Mucosa of descending colon (tissue), 3 donors: ENCODE results near the gene TRUB2. TPM values are rescaled to one million over a fixed set of nuclear protein-coding genes. Genes with fewer than 3 reads are reported as not detected.

Experiments
- ATAC-seq: fragments of 200-7000 bp; cut with Tn5 transposase; one replicate; pipeline ENCODE4 v1.9.1; 2020; ENCODE audit warnings: mild to moderate bottlenecking, moderate library complexity
- DNase-seq, 3 donors: peaks; one replicate each; pipeline ENCODE4 v3.0.0-alpha.2; 2020
- H3K36me3 ChIP-seq: fragments of 200-600 bp; one replicate; pipeline ENCODE4 v1.8.0; 2021; ENCODE audit warnings: low read depth, mild to moderate bottlenecking
- H3K4me1 ChIP-seq: fragments of 200-600 bp; one replicate; pipeline ENCODE4 v1.8.0; 2021; ENCODE audit warnings: low read depth, mild to moderate bottlenecking
- H3K4me3 ChIP-seq: fragments of 200-600 bp; one replicate; pipeline ENCODE4 v1.8.0; 2021; ENCODE audit warnings: mild to moderate bottlenecking
- H3K9me3 ChIP-seq: fragments of 200-600 bp; one replicate; pipeline ENCODE4 v1.8.0; 2021; ENCODE audit warnings: mild to moderate bottlenecking
- intact Hi-C, 2 donors: fragments of 100-400 bp; cut with DNase I in 1 of 2; cut with micrococcal nuclease in 1 of 2; formaldehyde crosslinking; loops; one replicate each; pipeline versions ENCODE4 v1.11.0 to v1.11.1; 2022; cut with DNase I, micrococcal nuclease
- total RNA-seq, 3 donors: library from RNA; stranded (reverse); fragmentation: NEBNext Ultra II Directional in 2 of 3; extraction: Animal tissue kit (Norgen Biotek cat#: 25700) in 2 of 3; gene quantifications; one replicate each; pipeline versions ENCODE4 v1.2.1 to v1.2.4, GENCODE V29; 2021 to 2023
- TF ChIP-seq, protein P1 (sequence below): fragments of 200-600 bp; IDR thresholded peaks from one replicate; pipeline ENCODE4 v1.8.0; 2022; ENCODE audit warnings: antibody characterized with exemption, mild to moderate bottlenecking
- donor health status: DM: no; HTN: no; CAD: no; lungs with moderate emphysema.
- donor health status: DM: no; HTN: no; CAD: no.
- donor health status: DM: no; HTN: yes; CAD: no.

The TRUB2 gene
- total RNA-seq, 3 donors from 2014 or later, result 18.8 to 27.5 (median 24.3) TPM

DNA sequence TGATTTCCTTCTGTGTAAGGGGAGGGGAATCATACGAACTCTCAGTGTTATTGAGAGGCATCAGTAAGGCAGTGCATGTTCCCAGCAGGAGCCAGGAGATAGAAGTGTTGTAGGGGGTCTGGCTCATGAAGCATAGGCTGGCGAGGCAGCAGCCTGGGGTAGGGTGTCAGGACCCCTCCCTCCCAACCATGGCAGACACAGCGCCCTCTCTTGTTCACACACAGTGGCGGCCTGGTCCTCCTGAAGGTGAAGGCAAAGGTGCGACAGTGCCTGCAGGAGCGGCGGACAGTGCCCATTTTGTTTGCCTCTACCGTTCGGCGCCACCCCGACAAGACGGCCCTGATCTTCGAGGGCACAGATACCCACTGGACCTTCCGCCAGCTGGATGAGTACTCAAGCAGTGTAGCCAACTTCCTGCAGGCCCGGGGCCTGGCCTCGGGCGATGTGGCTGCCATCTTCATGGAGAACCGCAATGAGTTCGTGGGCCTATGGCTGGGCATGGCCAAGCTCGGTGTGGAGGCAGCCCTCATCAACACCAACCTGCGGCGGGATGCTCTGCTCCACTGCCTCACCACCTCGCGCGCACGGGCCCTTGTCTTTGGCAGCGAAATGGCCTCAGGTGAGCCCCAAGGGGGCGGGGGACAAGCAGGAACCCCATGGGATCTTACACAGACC is 22.8 kb upstream of the TRUB2 start:
- no peak overlapping the region for H3K4me3 ChIP-seq
- H3K9me3 ChIP-seq, result no peaks in the 10 kb centered on the region
- intact Hi-C loops, result no loop called here
- no peaks in the 10 kb centered on the region for H3K4me1 ChIP-seq
- TF ChIP-seq, protein P1, sequence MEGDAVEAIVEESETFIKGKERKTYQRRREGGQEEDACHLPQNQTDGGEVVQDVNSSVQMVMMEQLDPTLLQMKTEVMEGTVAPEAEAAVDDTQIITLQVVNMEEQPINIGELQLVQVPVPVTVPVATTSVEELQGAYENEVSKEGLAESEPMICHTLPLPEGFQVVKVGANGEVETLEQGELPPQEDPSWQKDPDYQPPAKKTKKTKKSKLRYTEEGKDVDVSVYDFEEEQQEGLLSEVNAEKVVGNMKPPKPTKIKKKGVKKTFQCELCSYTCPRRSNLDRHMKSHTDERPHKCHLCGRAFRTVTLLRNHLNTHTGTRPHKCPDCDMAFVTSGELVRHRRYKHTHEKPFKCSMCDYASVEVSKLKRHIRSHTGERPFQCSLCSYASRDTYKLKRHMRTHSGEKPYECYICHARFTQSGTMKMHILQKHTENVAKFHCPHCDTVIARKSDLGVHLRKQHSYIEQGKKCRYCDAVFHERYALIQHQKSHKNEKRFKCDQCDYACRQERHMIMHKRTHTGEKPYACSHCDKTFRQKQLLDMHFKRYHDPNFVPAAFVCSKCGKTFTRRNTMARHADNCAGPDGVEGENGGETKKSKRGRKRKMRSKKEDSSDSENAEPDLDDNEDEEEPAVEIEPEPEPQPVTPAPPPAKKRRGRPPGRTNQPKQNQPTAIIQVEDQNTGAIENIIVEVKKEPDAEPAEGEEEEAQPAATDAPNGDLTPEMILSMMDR, result no peak
- H3K36me3 ChIP-seq, result peaks cover 5% of the 10 kb centered on the region
- ATAC-seq (no peak), DNase-seq (no peak)

DNA sequence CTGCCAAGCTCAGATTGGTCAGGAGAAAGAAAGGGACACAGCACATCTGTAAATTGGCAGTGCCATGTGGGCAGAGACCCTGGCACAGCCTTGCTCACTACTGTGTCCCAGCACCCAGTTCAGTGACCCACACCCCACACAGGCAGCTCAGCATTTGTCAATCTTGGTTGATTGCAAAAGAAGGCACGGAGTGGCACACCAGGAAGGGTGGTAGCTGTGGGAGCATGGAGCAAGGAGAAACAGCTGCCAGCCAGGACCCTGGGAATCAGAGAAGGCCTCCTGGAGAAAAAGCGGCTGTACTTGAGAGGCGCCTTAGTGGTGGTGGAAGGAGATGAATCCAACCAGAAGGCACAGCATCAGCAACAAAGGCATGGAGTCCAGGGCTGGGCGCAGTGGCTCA is 21.6 kb upstream of the TRUB2 start:
- DNase-seq, result no peak
- ATAC-seq, result no peak
- H3K9me3 ChIP-seq, result no peaks in the 10 kb centered on the region
- intact Hi-C loops, result no loop called here
- H3K4me1 ChIP-seq, result no peaks in the 10 kb centered on the region
- no peak overlapping the region for H3K4me3 ChIP-seq
- peaks cover 5% of the 10 kb centered on the region for H3K36me3 ChIP-seq
- TF ChIP-seq, protein P1, result no peak

DNA sequence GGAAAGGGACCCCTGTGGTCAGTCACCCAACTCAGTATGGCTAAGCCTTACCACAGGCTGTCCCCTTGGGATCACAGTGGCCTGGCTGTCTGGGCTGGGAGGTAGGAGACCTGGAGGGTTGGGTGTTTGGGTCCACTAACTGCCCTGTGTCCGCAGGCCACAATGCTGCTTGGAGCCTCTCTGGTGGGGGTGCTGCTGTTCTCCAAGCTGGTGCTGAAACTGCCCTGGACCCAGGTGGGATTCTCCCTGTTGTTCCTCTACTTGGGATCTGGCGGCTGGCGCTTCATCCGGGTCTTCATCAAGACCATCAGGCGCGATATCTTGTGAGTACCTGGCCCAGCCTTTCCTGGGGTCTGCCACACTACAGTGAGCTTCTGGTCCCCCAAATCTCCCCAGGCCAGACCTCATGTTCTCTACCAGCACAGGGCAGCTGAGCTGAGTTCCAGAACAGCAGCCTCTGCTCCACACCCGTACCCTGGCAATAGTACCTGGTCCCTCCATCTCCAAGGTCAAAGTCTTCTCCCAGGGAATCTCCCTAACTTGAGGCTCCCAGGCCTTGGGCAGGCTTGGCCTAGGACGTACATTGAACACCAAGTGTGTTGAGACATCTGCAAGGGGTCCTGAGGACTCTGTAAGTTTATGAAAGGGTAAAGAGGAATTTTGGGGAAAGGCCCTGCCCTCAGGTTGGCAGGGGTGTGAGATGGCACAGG is 20.9 kb upstream of the TRUB2 start:
- no peak overlapping the region for H3K4me3 ChIP-seq
- no peaks in the 10 kb centered on the region for H3K9me3 ChIP-seq
- intact Hi-C loops, result no loop called here
- no peaks in the 10 kb centered on the region for H3K4me1 ChIP-seq
- peaks cover 5% of the 10 kb centered on the region for H3K36me3 ChIP-seq
- ATAC-seq (no peak), DNase-seq (no peak)
- TF ChIP-seq, protein P1, result no peak

DNA sequence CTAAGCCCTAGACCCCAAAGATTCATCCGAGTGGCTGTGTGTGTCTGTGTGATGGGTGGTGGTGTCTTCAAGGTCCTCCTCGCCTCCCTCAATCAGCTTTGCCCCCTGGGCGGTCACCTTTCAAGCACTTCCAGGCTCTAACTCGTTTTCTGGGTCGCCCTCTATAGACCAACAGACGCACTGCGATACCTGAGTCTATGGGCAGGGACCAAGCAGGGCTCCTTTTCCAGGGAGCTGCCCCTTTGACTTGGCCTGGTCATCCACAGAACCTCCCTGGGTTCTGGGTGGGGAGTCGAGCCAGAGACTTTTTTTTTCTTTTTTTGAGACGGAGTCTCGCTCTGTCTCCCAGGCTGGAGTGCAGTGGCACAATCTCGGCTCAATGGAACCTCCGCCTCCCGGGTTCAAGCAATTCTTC is 19.2 kb upstream of the TRUB2 start:
- DNase-seq (peak in 2 of 3 donors; percentile 80 to 87), ATAC-seq (peak; percentile 69)
- Histone ChIP-seq H3K36me3 (no peaks in the 10 kb centered on the region), H3K9me3 (no peaks in the 10 kb centered on the region), H3K4me1 (no peaks in the 10 kb centered on the region), H3K4me3 (no peak overlapping the region)
- TF ChIP-seq, protein P1, result peak; percentile 51
- intact Hi-C loops, result no loop called here

DNA sequence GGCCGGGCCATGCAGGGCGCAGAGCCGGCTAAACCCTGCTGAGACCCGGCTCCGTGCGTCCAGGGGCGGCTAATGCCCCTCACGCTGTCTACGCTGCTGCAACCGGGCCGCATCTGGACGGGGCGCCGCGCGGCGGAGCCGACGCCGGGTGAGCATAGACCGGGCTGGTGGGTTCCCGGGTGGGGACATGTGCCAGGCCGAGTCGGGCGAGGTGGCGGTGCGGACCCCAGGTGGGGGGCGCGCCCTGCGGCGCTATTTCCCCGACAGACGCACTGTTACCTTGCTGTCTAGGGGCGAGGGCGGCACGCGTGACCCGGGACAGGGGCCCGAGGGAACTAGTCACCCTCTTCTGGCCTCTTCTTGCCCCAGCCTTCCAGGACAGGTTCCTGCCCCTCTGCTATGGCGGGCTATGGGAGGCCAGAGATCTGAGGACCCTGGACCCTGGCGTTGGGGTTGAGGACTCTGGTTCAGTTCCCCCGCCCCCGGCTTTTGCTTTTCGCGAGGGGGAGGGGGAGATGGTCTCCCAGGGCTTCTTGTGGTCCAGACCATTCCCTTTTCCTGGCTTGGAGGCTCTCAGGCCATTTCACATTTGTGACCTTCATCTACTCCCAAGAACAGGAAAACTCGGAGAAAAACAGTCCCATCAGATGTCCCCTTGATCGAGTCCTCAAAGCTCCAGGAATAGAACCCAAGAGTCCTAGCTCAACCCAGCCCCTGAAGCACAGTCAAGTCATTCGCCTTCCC is 18.6 kb upstream of the TRUB2 start:
- TF ChIP-seq, protein P1, result no peak
- Histone ChIP-seq H3K4me1 (no peaks in the 10 kb centered on the region), H3K36me3 (no peaks in the 10 kb centered on the region), H3K9me3 (no peaks in the 10 kb centered on the region), H3K4me3 (peak overlapping the region; percentile 68)
- DNase-seq, result peak in 1 of 3 donors; percentile 30
- peak; percentile 34 for ATAC-seq
- intact Hi-C loops, result no loop called here
